GM12878 (cell line): Measurements from ENCODE around the gene CELSR1. TPM values are rescaled to one million over a fixed set of nuclear protein-coding genes. Genes with fewer than 3 reads are reported as not detected.

Experiments used
- CBX3 ChIP-seq: fragments of 200-600 bp; sonication (generic); IDR thresholded peaks from 2 replicates; pipeline ENCODE4 v1.6.1; 2016; ENCODE audit warnings: low read depth, borderline replicate concordance
- EZH2 ChIP-seq: IDR thresholded peaks from 2 replicates; pipeline ENCODE4 v1.6.1; 2012; ENCODE audit warnings: low read depth, mild to moderate bottlenecking, control low read depth, inconsistent platforms, low read length, borderline replicate concordance; ENCODE audit not compliant: control insufficient read depth
- NFIC ChIP-seq: IDR thresholded peaks from 2 replicates; pipeline ENCODE4 v1.6.1; 2012; ENCODE audit warnings: low read depth, mild to moderate bottlenecking, inconsistent platforms, low read length, moderate library complexity
- ZNF207 ChIP-seq: fragments of 450-650 bp; IDR thresholded peaks from 2 replicates; pipeline ENCODE4 v1.6.1; 2014; ENCODE audit warnings: antibody characterized with exemption, mild to moderate bottlenecking, borderline replicate concordance
- ZNF622 ChIP-seq: fragments of 450-650 bp; IDR thresholded peaks from 2 replicates; pipeline ENCODE4 v1.6.1; 2017; ENCODE audit warnings: mild to moderate bottlenecking, inconsistent platforms
- polyA plus RNA-seq, 11 experiments: library from polyadenylated mRNA; depleted of rRNA in 4 of 11; unstranded in 6 of 11; stranded (reverse) in 5 of 11; fragments of >200 nt; fragmentation: Nextera tagmentation in 4 of 11; fragmentation: Illumina TruSeq in 1 of 11; extraction: Ambion mirVana in 4 of 11; extraction: Trizol in 1 of 11; gene quantifications; 1 replicate in 1 of 11; 2 replicates in 10 of 11; pipeline versions ENCODE4 v1.2.1 to v1.2.3, GENCODE V29; 2011 to 2016; ENCODE audit warnings: inconsistent platforms in 2 of 11, missing spikeins in 2 of 11, low read depth in 1 of 11
- total RNA-seq, 4 experiments: library from RNA; depleted of rRNA in 3 of 4; stranded (reverse); fragments of >200 nt in 3 of 4; fragmentation: Illumina TruSeq in 1 of 4; extraction: Trizol in 1 of 4; gene quantifications; 2 replicates each; pipeline versions ENCODE4 v1.2.1 to v1.2.3, GENCODE V29; 2013 to 2021
- TF ChIP-seq, protein P1 (sequence below): fragments of 150-350 bp; IDR thresholded peaks from 2 replicates; pipeline ENCODE4 v1.6.1; 2016; ENCODE audit warnings: low read depth, low read length
- TF ChIP-seq, protein P2 (sequence below): fragments of 450-650 bp; IDR thresholded peaks from 2 replicates; pipeline ENCODE4 v1.6.1; 2014; ENCODE audit warnings: mild to moderate bottlenecking
- TF ChIP-seq, protein P3 (sequence below): fragments of 450-650 bp; IDR thresholded peaks from 2 replicates; pipeline ENCODE4 v1.6.1; 2017; ENCODE audit warnings: low read depth, mild to moderate bottlenecking, moderate library complexity

The CELSR1 gene
- total and polyA plus RNA-seq, 10 of the 15 experiments (the other 5 are each of a cell fraction or from before 2014, with no cell fraction given), result 0.05 to 1.7 (median 0.35) TPM; not detected in 2

DNA sequence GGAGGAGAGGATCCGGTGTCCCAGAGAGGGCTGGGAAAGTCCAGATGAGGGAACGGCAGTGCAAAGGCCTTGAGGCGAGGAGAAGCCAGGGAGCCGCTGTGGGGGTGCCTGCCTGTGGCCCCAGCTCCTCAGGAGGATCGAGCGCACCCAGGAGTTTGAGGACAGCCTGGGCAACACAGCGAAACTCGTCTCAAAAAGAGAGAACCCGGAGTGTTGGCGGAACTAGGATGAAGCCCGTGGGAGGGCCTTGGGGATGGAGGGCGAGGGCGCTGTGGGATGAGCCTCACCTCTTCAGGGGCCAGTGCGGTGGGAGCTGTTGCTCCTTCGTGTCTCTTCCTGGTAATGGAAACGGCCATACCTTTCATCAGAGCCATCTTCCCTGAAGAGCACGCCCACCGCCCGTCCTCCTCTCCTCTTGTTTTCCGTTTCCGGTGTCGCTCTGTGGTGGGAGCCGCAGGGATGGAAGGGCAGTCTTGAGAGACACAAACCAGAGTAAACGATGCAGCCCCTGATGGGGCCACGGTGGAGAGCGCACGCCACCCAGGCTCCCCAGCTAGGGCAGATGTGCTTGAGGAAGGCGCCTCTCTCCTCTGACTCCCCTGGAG is 186.2 kb downstream of the CELSR1 start (continued):
- TF ChIP-seq, protein P1, sequence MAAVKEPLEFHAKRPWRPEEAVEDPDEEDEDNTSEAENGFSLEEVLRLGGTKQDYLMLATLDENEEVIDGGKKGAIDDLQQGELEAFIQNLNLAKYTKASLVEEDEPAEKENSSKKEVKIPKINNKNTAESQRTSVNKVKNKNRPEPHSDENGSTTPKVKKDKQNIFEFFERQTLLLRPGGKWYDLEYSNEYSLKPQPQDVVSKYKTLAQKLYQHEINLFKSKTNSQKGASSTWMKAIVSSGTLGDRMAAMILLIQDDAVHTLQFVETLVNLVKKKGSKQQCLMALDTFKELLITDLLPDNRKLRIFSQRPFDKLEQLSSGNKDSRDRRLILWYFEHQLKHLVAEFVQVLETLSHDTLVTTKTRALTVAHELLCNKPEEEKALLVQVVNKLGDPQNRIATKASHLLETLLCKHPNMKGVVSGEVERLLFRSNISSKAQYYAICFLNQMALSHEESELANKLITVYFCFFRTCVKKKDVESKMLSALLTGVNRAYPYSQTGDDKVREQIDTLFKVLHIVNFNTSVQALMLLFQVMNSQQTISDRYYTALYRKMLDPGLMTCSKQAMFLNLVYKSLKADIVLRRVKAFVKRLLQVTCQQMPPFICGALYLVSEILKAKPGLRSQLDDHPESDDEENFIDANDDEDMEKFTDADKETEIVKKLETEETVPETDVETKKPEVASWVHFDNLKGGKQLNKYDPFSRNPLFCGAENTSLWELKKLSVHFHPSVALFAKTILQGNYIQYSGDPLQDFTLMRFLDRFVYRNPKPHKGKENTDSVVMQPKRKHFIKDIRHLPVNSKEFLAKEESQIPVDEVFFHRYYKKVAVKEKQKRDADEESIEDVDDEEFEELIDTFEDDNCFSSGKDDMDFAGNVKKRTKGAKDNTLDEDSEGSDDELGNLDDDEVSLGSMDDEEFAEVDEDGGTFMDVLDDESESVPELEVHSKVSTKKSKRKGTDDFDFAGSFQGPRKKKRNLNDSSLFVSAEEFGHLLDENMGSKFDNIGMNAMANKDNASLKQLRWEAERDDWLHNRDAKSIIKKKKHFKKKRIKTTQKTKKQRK, result no peak
- TF ChIP-seq CBX3 (no peak), ZNF207 (no peak), NFIC (no peak), ZNF622 (no peak), EZH2 (no peak)
- TF ChIP-seq, protein P2, sequence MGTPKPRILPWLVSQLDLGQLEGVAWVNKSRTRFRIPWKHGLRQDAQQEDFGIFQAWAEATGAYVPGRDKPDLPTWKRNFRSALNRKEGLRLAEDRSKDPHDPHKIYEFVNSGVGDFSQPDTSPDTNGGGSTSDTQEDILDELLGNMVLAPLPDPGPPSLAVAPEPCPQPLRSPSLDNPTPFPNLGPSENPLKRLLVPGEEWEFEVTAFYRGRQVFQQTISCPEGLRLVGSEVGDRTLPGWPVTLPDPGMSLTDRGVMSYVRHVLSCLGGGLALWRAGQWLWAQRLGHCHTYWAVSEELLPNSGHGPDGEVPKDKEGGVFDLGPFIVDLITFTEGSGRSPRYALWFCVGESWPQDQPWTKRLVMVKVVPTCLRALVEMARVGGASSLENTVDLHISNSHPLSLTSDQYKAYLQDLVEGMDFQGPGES, result no peak
- TF ChIP-seq, protein P3, sequence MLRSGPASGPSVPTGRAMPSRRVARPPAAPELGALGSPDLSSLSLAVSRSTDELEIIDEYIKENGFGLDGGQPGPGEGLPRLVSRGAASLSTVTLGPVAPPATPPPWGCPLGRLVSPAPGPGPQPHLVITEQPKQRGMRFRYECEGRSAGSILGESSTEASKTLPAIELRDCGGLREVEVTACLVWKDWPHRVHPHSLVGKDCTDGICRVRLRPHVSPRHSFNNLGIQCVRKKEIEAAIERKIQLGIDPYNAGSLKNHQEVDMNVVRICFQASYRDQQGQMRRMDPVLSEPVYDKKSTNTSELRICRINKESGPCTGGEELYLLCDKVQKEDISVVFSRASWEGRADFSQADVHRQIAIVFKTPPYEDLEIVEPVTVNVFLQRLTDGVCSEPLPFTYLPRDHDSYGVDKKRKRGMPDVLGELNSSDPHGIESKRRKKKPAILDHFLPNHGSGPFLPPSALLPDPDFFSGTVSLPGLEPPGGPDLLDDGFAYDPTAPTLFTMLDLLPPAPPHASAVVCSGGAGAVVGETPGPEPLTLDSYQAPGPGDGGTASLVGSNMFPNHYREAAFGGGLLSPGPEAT, result no peak
